SW480 (cell line): ENCODE measurements around the gene HPRT1.
A peak's percentile ranks its signal among the peaks of the same experiment; 100 is the strongest.
"Not testable (repeated sequence)": the region's sequence is repeated elsewhere in the genome, so short reads cannot be mapped to it uniquely, and the experiment has no call there.

ENCODE experiments used
- DNase-seq: peaks from one replicate; pipeline ENCODE4 v3.0.0-alpha.2; 2016; ENCODE audit warnings: low spot score

HPRT1 gene, protein sequence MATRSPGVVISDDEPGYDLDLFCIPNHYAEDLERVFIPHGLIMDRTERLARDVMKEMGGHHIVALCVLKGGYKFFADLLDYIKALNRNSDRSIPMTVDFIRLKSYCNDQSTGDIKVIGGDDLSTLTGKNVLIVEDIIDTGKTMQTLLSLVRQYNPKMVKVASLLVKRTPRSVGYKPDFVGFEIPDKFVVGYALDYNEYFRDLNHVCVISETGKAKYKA

DNA sequence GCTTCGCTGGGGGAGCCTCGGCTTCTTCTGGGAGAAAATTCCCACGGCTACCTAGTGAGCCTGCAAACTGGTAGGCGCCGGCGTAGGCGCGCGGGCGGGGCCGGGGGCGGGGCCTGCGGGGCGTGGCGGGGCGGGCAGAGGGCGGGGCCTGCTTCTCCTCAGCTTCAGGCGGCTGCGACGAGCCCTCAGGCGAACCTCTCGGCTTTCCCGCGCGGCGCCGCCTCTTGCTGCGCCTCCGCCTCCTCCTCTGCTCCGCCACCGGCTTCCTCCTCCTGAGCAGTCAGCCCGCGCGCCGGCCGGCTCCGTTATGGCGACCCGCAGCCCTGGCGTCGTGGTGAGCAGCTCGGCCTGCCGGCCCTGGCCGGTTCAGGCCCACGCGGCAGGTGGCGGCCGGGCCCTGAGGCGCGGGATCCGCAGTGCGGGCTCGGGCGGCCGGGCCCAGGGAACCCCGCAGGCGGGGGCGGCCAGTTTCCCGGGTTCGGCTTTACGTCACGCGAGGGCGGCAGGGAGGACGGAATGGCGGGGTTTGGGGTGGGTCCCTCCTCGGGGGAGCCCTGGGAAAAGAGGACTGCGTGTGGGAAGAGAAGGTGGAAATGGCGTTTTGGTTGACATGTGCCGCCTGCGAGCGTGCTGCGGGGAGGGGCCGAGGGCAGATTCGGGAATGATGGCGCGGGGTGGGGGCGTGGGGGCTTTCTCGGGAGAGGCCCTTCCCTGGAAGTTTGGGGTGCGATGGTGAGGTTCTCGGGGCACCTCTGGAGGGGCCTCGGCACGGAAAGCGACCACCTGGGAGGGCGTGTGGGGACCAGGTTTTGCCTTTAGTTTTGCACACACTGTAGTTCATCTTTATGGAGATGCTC, at the start of gene HPRT1:
HPRT1 (plus strand) TSS at position 161 of the 857 bp plus-strand sequence; CDS start at position 308, 147 bp downstream.
- DNase-seq, result peak; percentile 79

DNA sequence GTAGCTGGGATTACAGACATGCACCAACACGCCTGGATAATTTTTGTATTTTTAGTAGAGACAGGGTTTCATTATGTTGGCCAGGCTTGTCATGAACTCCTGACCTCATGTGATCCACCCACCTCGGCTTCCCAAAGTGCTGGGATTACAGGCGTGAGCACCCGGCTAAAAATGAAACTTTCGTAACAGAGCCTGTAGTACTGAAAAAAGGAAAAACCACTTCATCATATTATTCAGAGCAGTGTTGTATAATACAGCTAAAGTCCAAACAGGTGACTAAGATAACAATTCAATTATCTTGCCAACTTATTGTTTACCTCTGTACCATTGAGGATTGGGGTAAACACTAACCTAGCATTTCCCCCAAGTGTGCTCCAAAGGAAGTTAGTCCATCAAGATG, 43.9 kb upstream of the HPRT1 start:
- DNase-seq, result no peak

DNA sequence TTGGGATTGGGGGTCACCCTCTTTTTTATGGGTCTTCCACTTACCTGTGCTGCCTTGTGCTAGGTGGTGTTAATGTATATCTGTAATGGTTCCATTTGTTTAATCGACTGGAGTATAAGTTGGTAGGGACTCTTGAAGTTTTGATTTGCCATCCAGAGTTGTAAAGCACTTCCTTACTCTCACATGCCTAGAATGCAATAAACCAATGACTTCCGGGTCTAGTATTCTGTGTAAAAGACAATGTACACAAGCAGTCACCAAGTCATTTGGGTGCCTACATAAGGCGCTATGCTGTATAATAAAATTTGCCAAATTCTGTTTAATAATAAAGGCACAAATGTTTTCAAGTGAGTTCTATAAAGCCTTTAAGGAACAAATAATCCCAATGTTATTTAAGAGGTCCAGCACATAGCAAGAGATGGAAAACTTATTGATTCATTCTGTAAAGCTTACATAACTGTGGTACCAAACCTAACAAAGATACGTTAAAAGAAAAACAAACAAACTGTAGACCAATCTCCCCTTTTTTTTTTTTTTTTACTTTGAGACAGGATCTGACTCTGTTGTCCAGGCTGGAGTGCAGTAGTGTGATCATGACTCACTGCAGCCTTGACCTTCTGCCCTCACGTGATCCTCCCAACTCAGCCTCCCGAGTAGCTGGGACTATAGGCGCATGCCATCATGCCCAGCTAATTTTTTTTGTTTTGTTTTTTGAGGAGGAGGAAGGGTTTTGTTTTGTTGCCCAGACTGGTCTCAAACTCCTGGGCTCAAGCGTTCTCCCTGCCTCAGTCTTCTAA, 41.5 kb upstream of the HPRT1 start:
- no peak for DNase-seq

DNA sequence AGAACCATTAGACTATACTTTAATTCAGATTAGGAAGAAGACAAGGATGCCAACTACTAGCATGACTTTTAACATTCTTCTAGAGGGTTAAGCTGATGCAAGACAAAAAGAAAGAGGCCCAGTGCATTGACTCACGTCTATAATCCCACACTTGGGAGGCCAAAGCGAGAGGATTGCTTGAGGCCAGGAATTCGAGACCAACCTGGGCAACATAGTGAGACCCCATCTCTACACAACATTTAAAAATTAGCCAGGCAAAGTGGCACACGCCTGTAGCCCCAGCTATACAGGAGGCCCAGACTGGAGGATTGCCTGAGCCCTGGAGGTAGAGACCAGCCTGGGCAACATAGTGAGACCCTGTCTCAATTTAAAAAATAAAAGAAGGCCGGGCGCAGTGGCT, 40.2 kb upstream of the HPRT1 start:
- no peak for DNase-seq

DNA sequence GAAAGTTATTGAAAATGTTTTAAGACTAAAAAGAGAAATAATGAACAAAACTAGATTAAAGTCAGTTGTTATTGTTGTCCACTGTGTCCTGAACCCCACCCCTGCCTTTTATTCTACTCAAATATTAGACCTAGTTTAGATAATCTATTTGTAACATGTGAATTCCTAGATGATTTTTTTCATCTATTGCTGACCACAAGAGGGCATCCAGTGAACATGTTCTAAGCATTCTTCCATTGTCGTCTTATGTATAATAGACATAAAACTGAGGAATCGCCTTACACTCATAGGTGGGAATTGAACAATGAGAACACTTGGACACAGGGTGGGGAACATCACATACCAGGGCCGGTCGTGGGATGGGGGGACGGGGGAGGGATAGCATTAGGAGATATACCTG, 36.4 kb upstream of the HPRT1 start:
- DNase-seq, result peak; percentile 41

DNA sequence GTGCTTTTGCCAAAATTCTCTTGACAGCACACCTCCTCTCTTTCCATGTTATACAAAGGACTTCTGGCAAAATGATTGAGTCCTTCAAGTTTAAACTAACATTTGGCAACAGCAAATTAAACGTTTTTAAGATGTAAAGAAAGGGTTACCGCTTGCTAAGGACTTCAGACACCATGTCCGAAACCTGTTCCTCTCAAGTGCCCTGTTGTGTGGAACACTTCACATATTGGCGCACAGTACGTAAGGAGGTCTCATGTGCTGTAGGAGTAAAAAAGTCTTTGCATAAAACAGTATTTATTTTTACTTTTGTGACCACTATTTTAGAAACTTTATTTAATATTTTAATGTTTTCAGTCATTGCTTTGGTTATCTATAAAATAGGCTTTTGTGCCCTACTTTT, 33.7 kb upstream of the HPRT1 start:
- DNase-seq, result no peak

DNA sequence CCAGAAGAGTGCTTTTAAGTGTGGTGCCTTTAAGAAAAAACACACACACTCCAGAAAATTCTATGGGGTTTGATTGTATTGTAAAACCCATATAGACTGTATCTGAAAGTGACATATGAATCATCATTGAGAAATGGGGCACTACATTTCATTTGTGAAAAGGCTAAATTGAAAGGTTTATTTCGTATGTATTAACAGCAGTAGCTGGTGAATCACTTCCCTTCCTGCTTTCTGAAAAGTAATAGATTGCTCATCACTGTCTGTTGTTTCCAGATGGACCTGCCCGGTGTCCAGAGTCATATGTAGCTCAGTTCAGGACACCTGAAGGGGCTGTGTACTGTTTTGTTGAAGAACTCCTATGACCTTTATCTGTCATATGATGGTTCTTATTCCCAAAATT, 28.1 kb upstream of the HPRT1 start:
- peak; percentile 15 for DNase-seq

DNA sequence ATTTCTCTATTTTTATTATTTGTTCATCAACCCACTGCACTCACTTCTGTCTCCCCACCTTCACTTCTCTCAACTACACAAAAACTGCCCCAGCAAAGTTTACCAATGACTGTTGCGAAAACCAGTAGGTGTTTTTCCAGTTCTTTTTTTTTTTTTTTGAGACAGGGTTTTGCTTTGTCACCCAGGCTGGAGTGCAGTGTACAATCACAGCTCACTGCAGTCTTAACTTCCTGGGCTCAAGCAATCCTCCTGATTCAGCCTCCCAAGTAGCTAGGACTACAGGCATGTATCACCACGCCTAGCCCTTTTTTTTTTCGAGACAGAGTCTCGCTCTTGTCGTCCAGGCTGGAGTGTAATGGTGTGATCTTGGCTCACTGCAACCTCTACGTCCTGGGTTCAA, 24.1 kb upstream of the HPRT1 start:
- no peak for DNase-seq

DNA sequence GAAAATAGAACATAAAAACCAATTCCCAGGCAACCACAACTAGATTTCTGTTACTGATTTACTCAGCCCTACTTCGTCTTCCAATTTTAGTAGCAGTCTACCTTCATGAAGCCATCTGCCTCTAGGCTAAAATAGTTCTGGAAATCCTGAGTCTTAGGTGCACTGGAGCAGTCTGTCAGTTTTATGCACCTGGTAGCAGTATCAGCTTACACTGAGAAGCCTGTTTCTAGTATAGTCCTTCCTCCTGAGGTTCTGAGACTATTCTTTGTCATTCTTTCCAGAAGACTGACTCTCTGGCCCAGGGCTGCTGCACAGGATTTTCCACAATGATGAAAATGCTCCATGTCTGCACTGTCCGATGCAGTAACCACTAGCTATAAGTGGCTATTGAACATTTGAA, 16.9 kb upstream of the HPRT1 start:
- no peak for DNase-seq

DNA sequence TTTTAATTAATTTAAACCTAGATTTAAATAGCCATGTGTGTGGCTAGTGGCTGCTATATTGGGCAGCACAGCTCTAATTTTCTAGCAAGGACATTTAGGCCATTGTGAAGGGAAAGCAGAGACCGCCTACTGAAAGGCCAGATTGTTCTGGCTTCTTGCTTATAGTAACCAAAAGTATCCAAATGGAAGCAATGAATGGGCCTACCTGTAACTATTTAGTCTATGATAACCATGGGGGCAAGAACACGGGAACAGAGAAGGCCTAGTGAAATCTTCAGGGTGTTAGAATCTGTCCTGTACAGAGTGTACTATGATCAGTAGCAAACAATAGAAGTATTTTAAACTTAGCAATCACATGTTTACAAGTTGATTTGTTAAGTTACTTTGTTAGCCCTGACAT, 16.5 kb upstream of the HPRT1 start:
- DNase-seq, result no peak

DNA sequence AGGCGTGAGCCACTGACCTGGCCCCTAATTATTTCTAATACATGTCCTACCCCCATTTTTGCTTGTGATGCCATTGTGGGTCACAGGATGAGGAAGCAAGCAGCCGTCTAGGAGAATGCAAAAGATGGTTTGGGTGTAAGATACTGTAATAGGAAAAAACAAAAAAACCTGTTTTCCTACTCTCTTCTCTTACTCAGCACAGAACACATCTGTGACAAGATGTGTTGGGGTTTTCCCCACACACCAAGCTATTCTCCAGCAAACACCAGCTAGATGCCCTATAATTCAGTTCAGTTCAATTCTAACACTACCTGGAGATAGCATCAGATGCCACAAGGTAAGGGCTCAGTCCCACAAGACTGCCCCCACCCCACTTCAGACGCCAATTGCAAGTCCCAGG, 15.3 kb upstream of the HPRT1 start:
- no peak for DNase-seq

DNA sequence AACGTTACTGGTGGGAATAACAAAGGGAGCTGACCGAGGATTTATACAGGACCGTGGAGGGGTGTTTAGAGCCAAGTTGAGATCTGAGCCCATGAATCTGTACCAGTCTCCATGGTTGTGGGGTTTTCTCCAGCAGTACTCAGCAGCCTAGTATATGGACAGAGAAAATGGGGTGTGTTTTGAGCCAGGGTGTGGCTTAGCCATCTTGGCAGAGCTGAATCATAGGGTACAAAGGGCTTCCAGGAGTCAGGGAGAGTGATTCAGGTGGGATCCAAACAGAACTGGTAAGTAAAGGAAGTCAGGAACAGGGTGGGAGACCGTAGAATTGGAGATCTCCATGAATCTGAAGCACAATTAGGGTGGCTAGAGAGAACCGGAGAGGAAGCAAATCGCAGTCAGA, 7.4 kb upstream of the HPRT1 start:
- DNase-seq, result peak; percentile 18

DNA sequence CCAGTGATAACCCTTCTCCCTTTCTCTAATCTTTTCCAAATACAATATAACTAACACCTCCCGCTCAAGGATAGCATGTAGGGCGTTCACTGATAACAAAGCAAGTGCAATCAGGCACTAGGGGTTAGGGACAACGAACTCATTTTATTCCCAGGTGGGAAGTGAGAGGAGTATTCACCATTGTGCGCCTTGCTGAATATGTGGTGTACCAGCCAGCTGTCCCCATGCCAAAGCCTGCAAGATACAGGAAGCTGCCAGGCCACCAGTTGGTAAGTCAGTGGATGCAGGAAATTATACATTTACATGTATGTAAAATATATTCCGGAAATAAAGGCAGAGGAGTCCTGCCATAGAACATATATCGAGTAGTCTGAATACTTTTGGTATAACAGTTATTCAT, 6.3 kb upstream of the HPRT1 start:
- no peak for DNase-seq

DNA sequence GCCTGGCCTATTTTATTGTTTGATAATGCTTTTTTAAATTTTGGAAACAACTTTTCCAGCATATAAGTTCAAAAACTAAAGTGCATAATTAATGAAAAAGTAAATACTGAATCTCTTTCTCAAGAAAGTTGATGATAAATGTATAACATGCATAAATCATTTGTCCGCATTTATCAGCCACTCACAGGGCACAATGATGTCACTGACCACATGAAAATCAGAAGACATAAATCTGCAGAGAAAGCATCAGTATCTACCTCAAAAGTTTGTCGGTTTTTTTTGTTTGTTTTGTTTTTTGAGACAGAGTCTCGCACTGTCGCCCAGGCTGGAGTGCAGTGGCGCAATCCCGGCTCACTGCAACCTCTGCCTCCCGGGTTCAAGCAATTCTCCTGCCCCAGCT, 5.5 kb upstream of the HPRT1 start:
- DNase-seq, result no peak

DNA sequence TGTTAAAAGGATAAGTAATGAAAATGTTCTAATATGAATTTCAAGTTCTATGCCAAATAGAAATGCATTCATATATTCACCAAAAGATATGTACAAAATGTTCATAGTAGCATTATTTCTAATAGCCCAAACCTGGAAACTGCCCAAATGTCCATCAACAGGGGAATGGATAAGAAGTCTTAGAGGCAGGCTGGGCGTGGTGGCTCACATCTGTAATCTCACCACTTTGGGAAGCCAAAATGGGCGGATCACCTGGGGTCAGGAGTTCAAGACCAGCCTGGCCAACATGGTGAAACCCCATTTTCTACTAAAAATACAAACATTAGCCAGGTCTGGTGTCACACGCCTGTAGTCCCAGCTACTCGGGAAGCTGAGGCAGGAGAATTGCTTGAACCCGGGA, 2.3 kb upstream of the HPRT1 start:
- no peak for DNase-seq

DNA sequence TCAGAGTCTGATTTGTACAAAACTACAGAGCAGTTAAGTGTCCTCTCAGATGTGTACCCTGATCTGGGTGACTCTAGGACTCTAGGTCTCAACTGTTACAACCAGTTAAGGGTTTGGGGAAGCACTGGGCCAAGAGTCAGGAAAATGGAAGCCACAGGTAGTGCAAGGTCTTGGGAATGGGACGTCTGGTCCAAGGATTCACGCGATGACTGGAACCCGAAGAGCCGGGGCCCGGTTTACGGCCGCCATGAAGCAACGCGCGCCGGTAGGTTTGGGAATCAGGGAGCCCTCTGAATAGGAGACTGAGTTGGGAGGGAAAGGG, 321 bp upstream of the HPRT1 start:
- no peak for DNase-seq

DNA sequence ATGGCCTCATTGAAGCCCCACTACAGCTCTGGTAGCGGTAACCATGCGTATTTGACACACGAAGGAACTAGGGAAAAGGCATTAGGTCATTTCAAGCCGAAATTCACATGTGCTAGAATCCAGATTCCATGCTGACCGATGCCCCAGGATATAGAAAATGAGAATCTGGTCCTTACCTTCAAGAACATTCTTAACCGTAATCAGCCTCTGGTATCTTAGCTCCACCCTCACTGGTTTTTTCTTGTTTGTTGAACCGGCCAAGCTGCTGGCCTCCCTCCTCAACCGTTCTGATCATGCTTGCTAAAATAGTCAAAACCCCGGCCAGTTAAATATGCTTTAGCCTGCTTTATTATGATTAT, 876 bp downstream of the HPRT1 start:
- peak; percentile 47 for DNase-seq

DNA sequence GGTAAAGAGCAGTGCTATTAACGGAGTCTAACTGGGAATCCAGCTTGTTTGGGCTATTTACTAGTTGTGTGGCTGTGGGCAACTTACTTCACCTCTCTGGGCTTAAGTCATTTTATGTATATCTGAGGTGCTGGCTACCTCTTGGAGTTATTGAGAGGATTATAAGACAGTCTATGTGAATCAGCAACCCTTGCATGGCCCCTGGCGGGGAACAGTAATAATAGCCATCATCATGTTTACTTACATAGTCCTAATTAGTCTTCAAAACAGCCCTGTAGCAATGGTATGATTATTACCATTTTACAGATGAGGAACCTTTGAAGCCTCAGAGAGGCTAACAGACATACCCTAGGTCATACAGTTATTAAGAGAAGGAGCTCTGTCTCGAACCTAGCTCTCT, 1.5 kb downstream of the HPRT1 start:
- no peak for DNase-seq

DNA sequence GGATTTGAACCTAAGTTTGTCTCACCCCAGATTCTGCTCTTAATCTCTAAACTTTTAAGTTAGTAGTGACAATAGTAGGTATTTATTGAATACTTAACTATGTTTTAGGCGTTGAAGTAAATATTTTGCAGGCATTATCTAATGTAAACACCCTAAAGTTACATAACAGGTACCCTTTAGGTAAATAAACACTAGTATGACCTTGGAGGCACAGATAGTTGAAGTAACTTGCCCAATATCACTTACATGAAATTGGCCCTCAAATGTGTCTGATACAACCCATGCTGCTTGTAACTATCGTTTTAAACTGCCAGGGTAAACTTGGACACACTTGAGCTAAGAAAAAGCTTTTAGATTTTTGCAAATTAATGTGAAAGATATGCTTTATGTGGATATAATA, 3.0 kb downstream of the HPRT1 start:
- no peak for DNase-seq

DNA sequence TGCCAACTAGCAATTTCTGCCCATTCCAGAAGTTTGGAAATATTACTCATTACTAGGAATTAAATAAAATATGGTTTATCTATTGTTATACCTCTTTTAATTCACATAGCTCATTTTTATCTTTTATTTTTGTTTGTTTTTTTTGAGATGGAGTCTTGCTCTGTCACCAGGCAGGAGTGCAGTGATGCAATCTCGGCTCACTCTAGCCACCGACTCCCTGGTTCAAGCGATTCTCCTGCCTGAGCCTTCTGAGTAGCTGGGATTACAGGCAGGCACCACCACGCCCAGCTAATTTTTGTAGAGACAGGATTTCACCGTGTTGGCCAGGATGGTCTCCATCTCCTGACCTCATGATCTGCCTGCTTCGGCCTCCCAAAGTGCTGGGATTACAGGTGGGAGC, 4.5 kb downstream of the HPRT1 start:
- not testable (repeated sequence) for DNase-seq

DNA sequence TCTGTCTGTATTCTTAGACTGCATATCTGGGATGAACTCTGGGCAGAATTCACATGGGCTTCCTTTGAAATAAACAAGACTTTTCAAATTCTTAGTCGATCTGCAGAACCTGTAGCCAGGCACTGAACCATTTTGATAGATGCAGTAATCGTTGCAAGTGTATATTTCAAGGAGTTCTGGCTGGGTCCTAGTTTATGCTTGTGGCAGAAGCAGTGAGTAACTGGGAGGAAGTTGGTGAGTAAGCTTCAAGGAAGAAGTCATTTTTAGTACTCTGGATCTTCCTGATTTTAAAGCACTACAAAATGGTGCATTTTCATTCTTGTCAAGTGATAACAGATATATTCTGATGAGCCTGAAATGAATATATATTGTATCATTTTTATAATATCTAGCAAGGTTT, 9.5 kb downstream of the HPRT1 start:
- DNase-seq, result no peak

DNA sequence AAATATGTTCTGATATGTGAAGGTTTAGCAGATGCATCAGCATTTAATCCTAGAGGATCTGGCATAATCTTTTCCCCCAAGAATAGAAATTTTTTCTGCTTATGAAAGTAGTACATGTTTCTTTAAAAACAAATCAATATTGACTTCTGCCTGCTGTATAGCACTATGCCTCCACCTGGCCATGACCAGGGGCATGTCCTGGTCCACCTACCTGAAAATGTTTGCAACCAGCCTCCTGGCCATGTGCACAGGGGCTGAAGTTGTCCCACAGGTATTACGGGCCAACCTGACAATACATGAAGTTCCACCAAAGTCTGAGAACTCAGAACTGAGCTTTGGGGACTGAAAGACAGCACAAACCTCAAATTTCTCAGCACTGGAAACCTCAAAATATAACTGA, 10.0 kb downstream of the HPRT1 start:
- no peak for DNase-seq

DNA sequence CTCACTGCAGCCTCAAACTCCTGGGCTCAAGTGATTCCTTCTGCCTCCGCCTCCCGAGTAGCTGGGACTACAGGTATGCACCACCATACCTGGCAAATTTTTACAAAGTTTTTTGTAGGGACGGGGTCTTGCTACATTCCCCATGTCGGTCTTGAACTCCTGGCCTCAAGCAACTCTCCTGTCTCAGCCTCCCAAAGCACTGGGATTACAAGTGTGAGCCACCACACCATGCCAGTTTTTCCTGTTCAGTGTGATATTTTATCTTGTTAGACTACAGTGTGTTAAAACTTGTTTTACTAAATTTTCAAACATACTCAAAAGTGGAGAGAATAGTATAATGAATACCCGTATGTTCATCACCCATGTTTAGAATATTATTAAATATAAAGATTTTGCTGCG, 12.1 kb downstream of the HPRT1 start:
- DNase-seq, result no peak
